Activated CD4-positive, alpha-beta T cell treated with anti-CD3 and anti-CD28 coated beads, Interleukin-10, Interleukin-2, amounts not matched to agents 100 ng/mL and 50 ng/mL, durations not matched to agents 16 hours and 8 hours (primary cell): ENCODE measurements around the gene XYLT2.

Experiments used
- DNase-seq: peaks from one replicate; pipeline ENCODE4 v3.0.0-alpha.2; 2020

The XYLT2 gene

GRCh38 chr17:50352072-50352692, 6.3 kb downstream of the XYLT2 start:
- no peak for DNase-seq

DNA sequence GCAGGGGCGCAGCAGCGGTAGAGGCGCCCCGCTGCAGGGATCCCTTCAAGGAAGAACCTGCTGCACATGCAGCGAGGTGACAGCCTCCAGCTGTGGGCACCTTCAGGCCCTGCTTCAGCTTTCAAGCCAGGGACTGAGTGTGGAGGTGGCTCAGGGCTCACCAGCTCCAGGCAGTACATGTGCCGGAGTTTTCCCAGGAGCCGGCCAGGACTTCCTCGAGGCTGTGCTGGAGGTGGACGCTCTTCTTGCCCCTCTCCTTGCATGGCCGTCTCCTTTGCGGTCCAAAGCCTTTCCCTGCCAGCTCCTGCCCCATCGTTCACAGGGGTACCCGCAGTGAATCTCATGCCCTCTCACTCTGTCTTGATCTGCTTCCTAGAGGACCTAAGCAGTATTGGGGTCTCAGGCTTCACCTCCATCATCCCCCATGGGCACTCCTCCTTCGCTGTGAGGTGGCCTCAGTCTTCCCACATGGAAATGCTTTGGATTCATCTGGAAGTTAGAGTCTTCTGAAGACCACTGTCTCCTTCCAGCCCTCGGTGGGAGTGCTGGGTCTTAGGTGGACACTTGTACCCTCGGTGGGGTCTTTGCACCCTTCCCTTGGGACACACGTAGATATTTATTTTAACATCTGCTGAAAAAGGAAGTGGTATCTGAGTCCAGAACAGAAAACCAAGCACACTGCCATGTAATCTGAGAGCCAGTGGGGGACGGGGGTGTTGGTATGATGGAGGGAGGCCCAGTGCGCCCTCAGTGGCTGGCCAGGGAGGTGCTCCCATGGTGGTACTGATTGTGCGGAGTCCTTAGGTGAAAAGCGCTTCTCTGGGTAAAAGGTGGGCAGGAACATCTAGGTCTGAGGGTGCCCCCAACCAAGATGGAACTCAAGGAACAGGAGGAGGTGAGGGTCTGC, 7.0 kb downstream of the XYLT2 start:
- no peak for DNase-seq

GRCh38 chr17:50353600-50354195, 7.8 kb downstream of the XYLT2 start:
- DNase-seq: no peak

DNA sequence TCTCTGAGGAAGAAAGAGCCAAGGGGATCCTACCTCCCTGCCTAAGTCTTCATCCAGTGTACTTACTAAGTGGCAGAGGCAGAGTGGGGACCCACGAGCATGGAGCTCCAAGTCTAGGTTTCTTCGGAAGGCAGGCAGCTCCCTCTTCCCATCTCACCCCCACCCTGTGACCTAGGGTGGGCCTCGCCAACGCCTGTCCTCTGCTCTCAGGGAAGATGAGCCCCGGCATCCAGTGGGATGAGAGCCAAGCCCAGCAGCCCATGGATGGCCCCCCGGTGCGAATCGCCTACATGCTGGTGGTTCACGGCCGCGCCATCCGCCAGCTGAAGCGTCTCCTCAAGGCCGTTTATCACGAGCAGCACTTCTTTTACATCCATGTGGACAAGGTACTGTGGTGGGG, 8.3 kb downstream of the XYLT2 start:
- DNase-seq: no peak

DNA sequence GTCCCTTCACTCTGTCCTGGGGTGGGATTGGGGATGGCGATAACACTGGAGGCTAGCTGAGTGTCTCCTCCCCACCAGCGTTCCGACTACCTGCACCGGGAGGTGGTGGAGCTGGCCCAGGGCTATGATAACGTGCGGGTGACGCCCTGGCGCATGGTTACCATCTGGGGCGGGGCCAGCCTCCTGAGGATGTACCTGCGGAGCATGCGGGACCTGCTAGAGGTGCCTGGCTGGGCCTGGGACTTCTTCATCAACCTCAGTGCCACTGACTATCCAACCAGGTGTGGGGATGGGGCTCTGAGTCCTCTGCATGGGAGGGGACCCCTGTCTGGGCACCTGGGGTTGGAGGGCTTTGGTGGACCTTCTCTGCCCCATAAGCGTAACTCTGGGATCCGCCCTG, 8.8 kb downstream of the XYLT2 start:
- DNase-seq: no peak

DNA sequence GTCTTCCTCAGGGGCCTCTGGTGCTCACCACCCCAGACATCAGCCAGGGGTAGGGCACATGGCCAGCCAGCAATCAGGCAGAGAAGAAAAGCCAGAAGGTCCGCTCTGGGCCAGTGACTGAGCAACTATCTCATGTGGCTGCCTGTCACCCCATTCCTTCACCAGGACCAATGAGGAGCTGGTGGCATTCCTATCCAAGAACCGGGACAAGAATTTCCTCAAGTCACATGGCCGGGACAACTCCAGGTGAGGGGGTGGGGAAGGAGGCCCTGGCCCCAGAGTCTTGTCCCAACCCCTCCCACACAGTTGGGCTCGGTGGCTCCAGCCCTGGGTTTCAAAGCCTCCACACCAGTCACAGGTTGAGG, 9.4 kb downstream of the XYLT2 start:
- DNase-seq: no peak

- DNase-seq: no peak
Observed at GRCh38 chr17:50355701-50356341, 9.9 kb downstream of the XYLT2 start.

DNA sequence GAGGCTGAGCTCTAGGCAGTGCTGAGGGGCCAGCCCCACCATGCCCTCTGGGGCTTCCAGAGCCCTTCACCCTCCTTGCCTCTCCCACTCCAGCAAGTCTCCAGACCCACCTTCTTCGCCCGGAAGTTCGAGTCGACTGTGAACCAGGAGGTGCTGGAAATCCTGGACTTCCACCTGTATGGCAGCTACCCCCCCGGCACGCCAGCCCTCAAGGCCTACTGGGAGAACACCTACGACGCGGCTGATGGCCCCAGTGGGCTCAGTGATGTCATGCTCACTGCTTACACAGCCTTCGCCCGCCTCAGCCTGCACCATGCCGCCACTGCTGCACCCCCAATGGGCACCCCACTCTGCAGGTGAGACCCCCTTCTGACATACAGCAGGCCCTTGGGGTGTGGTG, 10.5 kb downstream of the XYLT2 start:
- DNase-seq: no peak

- DNase-seq: no peak
Observed at GRCh38 chr17:50356892-50357510, 11.1 kb downstream of the XYLT2 start.

DNA sequence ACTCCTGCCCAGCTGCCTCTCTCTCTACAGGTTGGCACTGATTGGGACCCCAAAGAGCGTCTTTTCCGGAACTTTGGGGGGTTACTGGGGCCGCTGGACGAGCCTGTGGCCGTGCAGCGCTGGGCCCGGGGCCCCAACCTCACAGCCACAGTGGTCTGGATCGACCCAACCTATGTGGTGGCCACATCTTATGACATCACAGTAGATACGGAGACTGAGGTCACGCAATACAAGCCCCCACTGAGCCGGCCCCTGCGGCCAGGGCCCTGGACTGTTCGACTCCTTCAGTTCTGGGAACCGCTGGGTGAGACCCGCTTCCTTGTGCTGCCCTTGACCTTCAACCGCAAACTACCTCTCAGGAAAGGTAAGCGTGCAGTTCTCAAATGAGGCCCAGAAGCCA, 12.3 kb downstream of the XYLT2 start:
- DNase-seq: no peak

DNA sequence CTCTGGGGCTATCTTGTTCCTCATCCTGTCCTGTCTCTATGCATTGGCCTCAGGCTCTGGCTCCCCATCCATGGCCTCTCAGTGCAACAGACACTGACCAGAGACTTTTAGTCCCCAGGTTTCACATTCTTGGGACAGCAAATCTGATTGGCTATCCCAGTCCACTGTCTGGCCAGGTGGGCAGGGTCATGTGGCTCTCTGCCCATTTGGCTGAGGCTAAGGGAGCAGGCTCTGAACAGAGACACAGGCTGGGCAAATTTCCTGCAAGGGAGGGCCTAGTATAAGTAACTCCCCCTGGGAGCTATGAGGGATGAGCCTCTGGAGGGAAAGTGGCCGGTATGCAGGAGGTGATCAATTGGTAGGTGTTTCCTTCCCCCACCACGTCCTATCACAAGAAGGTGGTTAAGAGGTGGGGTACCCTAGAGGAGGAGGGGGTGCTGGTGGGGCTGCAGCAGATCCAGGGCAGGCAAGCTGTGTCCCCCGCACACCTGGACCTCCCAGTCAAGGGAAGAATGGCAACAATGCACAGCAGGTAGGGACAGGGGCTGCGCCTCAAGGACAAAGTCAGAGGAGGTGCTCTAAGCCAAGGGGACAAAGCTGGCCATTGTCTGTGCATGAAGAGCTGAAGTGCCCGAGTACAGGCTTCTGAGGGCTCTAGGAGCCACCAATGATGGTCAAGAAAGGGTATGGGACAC, 13.2 kb downstream of the XYLT2 start:
- no peak for DNase-seq

- DNase-seq: no peak
Observed at GRCh38 chr17:50359998-50360461, 14.1 kb downstream of the XYLT2 start.

DNA sequence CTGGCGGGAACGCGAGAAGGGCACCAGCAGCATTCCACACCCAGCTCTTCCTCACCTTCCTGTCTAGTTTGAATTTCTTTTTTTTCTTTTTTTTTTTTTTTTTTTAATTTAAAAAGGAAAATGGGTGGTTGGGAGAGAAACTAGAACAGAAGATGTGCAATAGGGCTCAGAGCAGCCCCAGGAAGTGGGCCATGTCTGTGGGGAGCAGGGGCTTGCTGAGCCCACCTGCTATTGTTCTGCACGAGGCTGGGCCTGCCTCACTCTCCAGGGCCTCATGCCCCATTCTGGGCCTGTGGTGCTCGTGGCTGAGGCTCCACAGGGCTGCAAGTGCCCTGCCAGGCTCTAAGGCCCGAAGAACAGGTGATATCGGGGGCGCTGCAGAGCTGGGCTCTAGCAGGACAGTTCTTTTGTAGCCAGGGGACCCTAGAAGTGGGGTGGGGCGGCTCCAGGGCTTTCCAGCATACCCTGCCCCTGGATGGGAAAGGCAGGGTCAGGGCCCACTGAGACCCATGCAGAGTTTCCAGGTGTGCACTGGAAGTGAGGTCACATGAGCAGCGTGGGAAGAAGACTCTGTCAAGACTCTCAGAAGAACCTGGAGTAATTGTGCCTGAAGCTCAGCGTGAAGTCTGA, 14.7 kb downstream of the XYLT2 start:
- no peak for DNase-seq

DNA sequence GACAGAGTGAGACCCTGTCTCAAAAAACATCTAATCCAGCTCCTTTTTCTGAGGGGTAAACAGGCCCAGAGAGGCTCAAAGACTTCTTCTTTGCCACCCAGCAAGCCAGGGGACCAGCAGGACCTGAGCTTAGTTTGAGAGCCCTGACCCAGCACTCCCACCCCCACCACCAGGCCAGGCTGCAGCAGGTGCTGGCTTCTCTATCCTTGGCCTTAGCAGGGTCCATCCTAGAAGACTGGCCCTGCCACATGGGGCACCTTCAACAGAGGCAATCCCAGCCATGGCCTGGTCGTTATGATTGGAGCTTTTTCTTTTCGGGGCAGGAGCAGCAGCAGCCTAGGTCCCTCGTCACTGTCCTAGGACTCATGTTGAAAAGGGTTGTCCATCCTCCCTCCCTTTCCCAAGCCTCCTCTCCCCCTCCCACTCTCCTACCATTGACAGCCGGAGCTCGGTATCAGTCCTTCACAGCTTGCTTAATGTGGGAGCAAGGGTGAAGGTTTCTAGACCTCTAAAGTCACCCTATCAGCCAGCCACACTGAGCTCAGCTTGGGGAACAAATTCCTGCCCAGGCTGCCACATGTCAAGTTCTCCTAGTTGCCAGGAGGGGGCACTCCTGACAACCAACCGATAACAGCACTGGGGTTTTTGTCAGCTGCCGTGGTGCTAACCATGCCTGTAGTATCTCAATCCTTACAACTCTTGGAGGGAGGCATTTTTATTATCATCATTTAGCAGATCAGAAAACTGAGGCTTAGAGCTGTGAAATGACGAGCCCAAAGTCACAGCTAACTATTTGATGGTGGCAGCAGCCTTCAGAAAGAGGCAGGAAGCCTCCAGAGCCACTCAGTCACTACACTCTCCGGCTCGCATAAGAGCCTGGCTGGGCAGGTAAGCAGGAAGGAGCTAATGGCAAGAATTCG, 15.9 kb downstream of the XYLT2 start:
- peak; percentile 75 for DNase-seq

GRCh38 chr17:50362661-50363060, 16.7 kb downstream of the XYLT2 start:
- DNase-seq: no peak

DNA sequence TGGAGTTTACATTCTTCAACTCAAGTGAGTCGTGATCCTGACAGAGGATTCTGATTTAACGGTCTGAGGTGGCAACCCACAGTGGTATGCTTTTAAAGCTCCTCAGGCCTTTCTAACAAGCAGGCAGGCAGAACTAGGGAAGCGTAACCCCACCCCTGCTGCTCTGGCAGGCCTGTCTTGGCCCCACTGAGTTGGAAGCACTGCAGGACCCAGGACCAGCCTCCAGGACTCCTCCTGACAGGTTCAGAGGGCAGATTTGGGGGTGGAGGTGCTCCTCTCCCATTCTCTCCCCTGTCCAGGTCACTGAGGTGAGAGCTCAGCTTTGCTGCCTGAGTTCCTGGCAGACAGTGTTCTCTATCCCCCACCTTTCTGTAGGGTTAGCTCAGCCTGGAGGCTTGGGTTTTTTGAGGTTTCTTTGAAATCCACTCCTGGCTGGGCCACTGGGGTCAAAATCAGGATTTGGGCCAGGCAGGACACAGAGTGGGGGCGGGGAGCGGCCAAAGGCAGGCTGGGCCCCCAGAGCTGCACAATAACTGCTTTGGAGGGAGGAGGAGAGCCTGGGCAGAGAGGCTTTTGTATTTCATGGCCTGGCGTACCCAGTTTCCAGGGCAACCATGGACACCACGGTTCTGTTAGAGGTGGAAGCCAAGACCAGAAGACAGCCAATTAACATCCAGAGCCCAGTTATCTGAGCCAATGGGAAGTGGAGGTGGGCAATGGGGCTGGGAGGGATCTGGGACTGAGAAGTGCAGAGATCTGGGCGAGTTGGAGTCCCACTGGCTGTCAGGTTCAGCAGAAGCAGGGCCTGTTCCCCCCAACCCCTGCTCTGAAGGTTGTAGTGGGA, 17.5 kb downstream of the XYLT2 start:
- DNase-seq: no peak

DNA sequence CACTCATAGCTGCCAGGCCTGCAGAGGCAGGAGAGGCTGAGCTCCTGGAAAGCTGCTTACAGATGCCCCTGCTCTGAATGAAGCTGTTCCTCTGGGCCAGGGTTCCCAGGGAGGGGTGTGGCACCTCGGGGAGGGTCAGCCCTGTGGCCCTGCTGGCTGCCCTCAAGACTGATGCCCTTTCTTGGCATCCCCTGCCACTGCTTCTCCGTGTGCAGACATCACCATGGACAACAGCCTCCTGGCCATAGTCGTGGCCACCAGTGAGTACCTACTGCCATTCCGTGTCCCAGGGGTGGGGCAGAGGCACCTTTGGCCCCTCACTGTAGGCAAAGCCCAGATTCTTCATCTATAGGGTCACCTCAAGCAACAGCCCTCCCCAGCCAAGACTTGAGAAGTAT, 18.1 kb downstream of the XYLT2 start:
- DNase-seq: no peak

DNA sequence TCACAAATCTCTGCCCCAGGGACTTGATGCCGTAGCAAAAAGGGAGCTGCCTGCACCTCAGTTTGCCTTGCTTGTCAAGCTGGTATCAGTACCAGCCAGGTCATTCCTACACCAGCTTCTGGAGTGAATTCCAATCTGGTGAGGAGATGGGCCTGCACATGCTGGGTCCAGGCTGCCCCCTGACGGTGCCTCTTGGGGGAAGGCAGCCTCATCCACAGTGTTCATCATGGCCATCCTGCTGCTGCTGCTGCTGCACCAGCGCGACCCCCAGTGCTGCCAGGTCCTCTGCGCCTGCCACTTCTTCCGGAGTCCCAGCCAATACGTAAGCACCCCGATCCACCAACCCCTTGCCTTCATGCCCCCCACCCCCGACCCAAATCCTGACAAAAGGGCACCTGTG, 18.8 kb downstream of the XYLT2 start:
- DNase-seq: no peak

GRCh38 chr17:50365165-50365564, 19.2 kb downstream of the XYLT2 start:
- no peak for DNase-seq
